CD14-positive monocyte (primary cell): Measurements from ENCODE around the gene ROR1. TPM values are rescaled to one million over a fixed set of nuclear protein-coding genes. Genes with fewer than 3 reads are reported as not detected.

Source experiments
- DNase-seq, 3 donors: peaks; one replicate each; pipeline ENCODE4 v3.0.0-alpha.2; 2011 to 2022
- H2AFZ ChIP-seq: 2 replicates; pipeline ENCODE4 v1.6.0; 2012; ENCODE audit warnings: mild to moderate bottlenecking, low read depth, low read length, inconsistent platforms; ENCODE audit not compliant: insufficient read depth, poor library complexity, severe bottlenecking
- H3K27ac ChIP-seq, 2 donors: 1 replicate in 1 of 2; 2 replicates in 1 of 2; pipeline ENCODE4 v1.5.1; 2012 to 2013; ENCODE audit warnings: low read length in 2 of 2, control low read depth in 1 of 2, inconsistent platforms in 1 of 2, low read depth in 1 of 2, mild to moderate bottlenecking in 1 of 2
- H3K27me3 ChIP-seq, 2 donors: one replicate each; pipeline versions ENCODE4 v1.6.0 to v1.6.1; 2011 to 2013; ENCODE audit warnings: low read length in 2 of 2; ENCODE audit not compliant: control insufficient read depth in 2 of 2, insufficient read depth in 2 of 2
- H3K36me3 ChIP-seq, 2 donors: replicated peaks in 1 of 2; 1 replicate in 1 of 2; 2 replicates in 1 of 2; pipeline versions ENCODE4 v1.5.1 to v1.6.1; 2012 to 2013; ENCODE audit warnings: low read length in 2 of 2, control low read depth in 1 of 2, inconsistent platforms in 1 of 2, mild to moderate bottlenecking in 1 of 2; ENCODE audit not compliant: insufficient read depth in 2 of 2, control insufficient read depth in 1 of 2
- H3K4me1 ChIP-seq, 2 donors: 1 replicate in 1 of 2; 2 replicates in 1 of 2; pipeline versions ENCODE4 v1.5.1 to v1.6.1; 2012 to 2013; ENCODE audit warnings: low read length in 2 of 2, control low read depth in 1 of 2, inconsistent platforms in 1 of 2, mild to moderate bottlenecking in 1 of 2, moderate library complexity in 1 of 2; ENCODE audit not compliant: insufficient read depth in 2 of 2, control insufficient read depth in 1 of 2
- H3K4me2 ChIP-seq: replicated peaks from 2 replicates; pipeline ENCODE3; 2012; ENCODE audit warnings: low read length, moderate library complexity, mild to moderate bottlenecking; ENCODE audit not compliant: poor library complexity, severe bottlenecking; ENCODE audit errors: extremely low read depth
- H3K4me3 ChIP-seq, 3 experiments: fragments of 200-600 bp in 1 of 3; sonication (generic) in 1 of 3; replicated peaks in 1 of 3; 1 replicate in 2 of 3; 2 replicates in 1 of 3; pipeline ENCODE4 v1.5.1; 2011 to 2013; ENCODE audit warnings: low read length in 3 of 3, mild to moderate bottlenecking in 3 of 3, control low read depth in 2 of 3, low read depth in 2 of 3, inconsistent platforms in 1 of 3, moderate library complexity in 1 of 3
- H3K79me2 ChIP-seq: 2 replicates; pipeline ENCODE4 v1.6.0; 2012; ENCODE audit warnings: mild to moderate bottlenecking, control low read depth, inconsistent platforms, low read length, moderate library complexity; ENCODE audit not compliant: insufficient read depth
- H3K9ac ChIP-seq: 2 replicates; pipeline ENCODE4 v1.6.0; 2017; ENCODE audit warnings: low read length, mild to moderate bottlenecking; ENCODE audit not compliant: insufficient read depth, poor library complexity, severe bottlenecking
- H3K9me3 ChIP-seq, 2 donors: replicated peaks in 1 of 2; 1 replicate in 1 of 2; 2 replicates in 1 of 2; pipeline versions ENCODE4 v1.5.1 to v1.6.1; 2012 to 2013; ENCODE audit warnings: low read length in 2 of 2, control low read depth in 1 of 2; ENCODE audit not compliant: control insufficient read depth in 1 of 2, insufficient read depth in 1 of 2
- H4K20me1 ChIP-seq: 2 replicates; pipeline ENCODE4 v1.6.0; 2012; ENCODE audit warnings: mild to moderate bottlenecking, low read length, control low read depth, moderate library complexity; ENCODE audit not compliant: insufficient read depth
- H3K27ac Mint-ChIP-seq, 7 donors: one replicate each; pipeline ENCODE4 v1.8.0; 2020; ENCODE audit warnings: mild to moderate bottlenecking in 7 of 7, mixed read lengths in 7 of 7, moderate library complexity in 6 of 7, inconsistent platforms in 2 of 7
- H3K27me3 Mint-ChIP-seq, 3 donors: one replicate each; pipeline ENCODE4 v1.8.0; 2021 to 2022; ENCODE audit warnings: low read depth in 3 of 3, mild to moderate bottlenecking in 3 of 3, mixed read lengths in 3 of 3, moderate library complexity in 3 of 3, inconsistent platforms in 1 of 3
- H3K36me3 Mint-ChIP-seq, 2 donors: one replicate each; pipeline ENCODE4 v1.8.0; 2020; ENCODE audit warnings: mixed read lengths in 2 of 2, inconsistent platforms in 1 of 2, mild to moderate bottlenecking in 1 of 2
- H3K4me1 Mint-ChIP-seq: one replicate; pipeline ENCODE4 v1.8.0; 2020; ENCODE audit warnings: mild to moderate bottlenecking, mixed read lengths
- H3K4me3 Mint-ChIP-seq, 2 donors: one replicate each; pipeline ENCODE4 v1.8.0; 2020; ENCODE audit warnings: mild to moderate bottlenecking in 2 of 2, mixed read lengths in 2 of 2, moderate library complexity in 1 of 2
- H3K9me3 Mint-ChIP-seq, 7 donors: one replicate each; pipeline ENCODE4 v1.8.0; 2020 to 2022; ENCODE audit warnings: mixed read lengths in 7 of 7, mild to moderate bottlenecking in 6 of 7, moderate library complexity in 6 of 7, inconsistent platforms in 2 of 7
- WGBS: methylation state at CpG from one replicate; pipeline ENCODE4 v1.1.5; 2013; ENCODE audit warnings: missing lambda C conversion rate; ENCODE audit not compliant: insufficient coverage; 5-methylcytosine and 5-hydroxymethylcytosine counted together
- intact Hi-C, 2 donors: fragments of 100-400 bp; cut with micrococcal nuclease; formaldehyde crosslinking; loops; one replicate each; pipeline versions ENCODE4 v1.15.0 to v1.15.1; 2023
- polyA plus RNA-seq, 3 donors: library from polyadenylated mRNA; depleted of rRNA in 1 of 3; unstranded in 2 of 3; stranded (reverse) in 1 of 3; fragments of 300-500 nt in 2 of 3; fragments of >200 nt in 1 of 3; fragmentation: Illumina TruSeq in 2 of 3; gene quantifications; 1 replicate in 2 of 3; 2 replicates in 1 of 3; pipeline ENCODE4 v1.2.3, GENCODE V29; 2012 to 2021
- TF ChIP-seq, protein P1 (sequence below): fragments of 200-600 bp; IDR thresholded peaks from one replicate; pipeline ENCODE4 v1.8.0; 2022; ENCODE audit warnings: antibody characterized with exemption, mild to moderate bottlenecking

The ROR1 gene
- polyA plus RNA-seq, 3 donors = not detected

DNA sequence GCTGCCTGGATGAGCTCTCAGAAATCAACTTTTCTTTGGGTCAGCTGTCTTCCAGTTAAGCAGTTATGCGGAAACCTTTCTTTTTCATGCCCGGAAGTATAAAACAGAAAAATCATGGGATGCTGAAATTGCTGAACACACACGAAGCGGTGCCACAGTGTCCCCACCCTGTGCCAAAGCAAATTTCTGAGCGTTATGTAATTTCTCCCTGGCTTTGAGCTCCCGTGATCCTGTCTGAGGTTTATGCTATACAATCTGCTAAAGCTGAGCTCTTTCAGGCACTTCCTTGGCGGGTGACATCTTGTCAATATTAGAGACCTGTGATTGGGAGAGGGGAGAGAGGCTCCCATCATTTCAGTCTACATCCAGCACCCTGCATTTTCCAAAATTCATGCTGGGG, 201.7 kb downstream of the ROR1 start:
- TF ChIP-seq, protein P1, sequence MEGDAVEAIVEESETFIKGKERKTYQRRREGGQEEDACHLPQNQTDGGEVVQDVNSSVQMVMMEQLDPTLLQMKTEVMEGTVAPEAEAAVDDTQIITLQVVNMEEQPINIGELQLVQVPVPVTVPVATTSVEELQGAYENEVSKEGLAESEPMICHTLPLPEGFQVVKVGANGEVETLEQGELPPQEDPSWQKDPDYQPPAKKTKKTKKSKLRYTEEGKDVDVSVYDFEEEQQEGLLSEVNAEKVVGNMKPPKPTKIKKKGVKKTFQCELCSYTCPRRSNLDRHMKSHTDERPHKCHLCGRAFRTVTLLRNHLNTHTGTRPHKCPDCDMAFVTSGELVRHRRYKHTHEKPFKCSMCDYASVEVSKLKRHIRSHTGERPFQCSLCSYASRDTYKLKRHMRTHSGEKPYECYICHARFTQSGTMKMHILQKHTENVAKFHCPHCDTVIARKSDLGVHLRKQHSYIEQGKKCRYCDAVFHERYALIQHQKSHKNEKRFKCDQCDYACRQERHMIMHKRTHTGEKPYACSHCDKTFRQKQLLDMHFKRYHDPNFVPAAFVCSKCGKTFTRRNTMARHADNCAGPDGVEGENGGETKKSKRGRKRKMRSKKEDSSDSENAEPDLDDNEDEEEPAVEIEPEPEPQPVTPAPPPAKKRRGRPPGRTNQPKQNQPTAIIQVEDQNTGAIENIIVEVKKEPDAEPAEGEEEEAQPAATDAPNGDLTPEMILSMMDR = no peak
- Mint-ChIP-seq H3K4me3 (no peak overlapping the region), H3K9me3 (peaks cover 0 to 4% (median 0%) of the 10 kb centered on the region in 7 donors), H3K27ac (no peak overlapping the region), H3K4me1 (no peaks in the 10 kb centered on the region), H3K36me3 (no peaks in the 10 kb centered on the region), H3K27me3 (peaks cover 0 to 2% (median 2%) of the 10 kb centered on the region in 3 donors)
- Histone ChIP-seq H3K27me3 (no peaks in the 10 kb centered on the region), H3K79me2 (no peaks in the 10 kb centered on the region), H3K27ac (no peak overlapping the region), H3K9ac (no peak overlapping the region), H3K4me2 (no peak overlapping the region), H3K4me3 (no peak overlapping the region), H4K20me1 (no peaks in the 10 kb centered on the region), H3K36me3 (no peaks in the 10 kb centered on the region), H3K4me1 (no peaks in the 10 kb centered on the region), H2AFZ (no peak overlapping the region), H3K9me3 (no peaks in the 10 kb centered on the region)
- WGBS = 100% methylated on average over 6 of the region's 7 CpGs
- no peak for DNase-seq
- intact Hi-C loops = no loop called here

DNA sequence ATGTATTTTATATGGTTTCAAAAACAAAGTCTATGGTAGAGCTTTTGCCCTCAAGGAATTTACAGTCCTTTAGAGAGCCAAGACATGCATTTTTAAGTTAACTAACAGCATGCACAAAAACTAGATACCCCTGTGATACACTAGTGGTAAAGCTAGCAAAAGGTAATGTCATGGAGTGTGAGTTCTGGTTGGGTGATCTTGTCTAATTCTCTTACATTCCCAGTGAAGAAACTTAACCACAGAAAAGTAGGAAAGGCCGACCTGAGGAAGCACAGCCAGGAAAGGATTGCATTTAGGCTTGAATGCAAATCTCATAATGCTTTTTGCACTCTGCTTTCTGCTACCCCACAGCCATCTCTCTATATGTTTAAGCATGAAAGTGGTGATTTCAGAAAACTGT, 202.2 kb downstream of the ROR1 start:
- no peaks in the 10 kb centered on the region for H3K79me2 ChIP-seq
- H3K4me2 ChIP-seq = no peak overlapping the region
- WGBS = no CpG with 5 or more reads among the region's 1 CpG
- H3K4me1 Mint-ChIP-seq = no peaks in the 10 kb centered on the region
- H3K4me3 Mint-ChIP-seq = no peak overlapping the region
- DNase-seq = no peak
- H3K36me3 ChIP-seq = no peaks in the 10 kb centered on the region
- H3K4me1 ChIP-seq = no peaks in the 10 kb centered on the region
- no peaks in the 10 kb centered on the region for H4K20me1 ChIP-seq
- H3K27ac Mint-ChIP-seq = no peak overlapping the region
- TF ChIP-seq, protein P1 = no peak
- no peaks in the 10 kb centered on the region for H3K36me3 Mint-ChIP-seq
- H3K4me3 ChIP-seq = no peak overlapping the region
- H3K27ac ChIP-seq = no peak overlapping the region
- H3K9me3 ChIP-seq = no peaks in the 10 kb centered on the region
- no peak overlapping the region for H2AFZ ChIP-seq
- peaks cover 0 to 4% (median 0%) of the 10 kb centered on the region in 7 donors for H3K9me3 Mint-ChIP-seq
- intact Hi-C loops = no loop called here
- peaks cover 0 to 2% (median 0%) of the 10 kb centered on the region in 3 donors for H3K27me3 Mint-ChIP-seq
- H3K9ac ChIP-seq = no peak overlapping the region
- H3K27me3 ChIP-seq = no peaks in the 10 kb centered on the region
